GM12875 (cell line): ENCODE data around the gene SPATA46.

Source experiments
- H3K4me3 ChIP-seq: one replicate; pipeline ENCODE4 v1.5.1; 2011; ENCODE audit warnings: low read depth, low read length, control low read depth
- TF ChIP-seq, protein P1 (sequence below): IDR thresholded peaks from 2 replicates; pipeline ENCODE4 v1.5.1; 2011; ENCODE audit warnings: low read depth, mild to moderate bottlenecking, control low read depth, inconsistent platforms, low read length, moderate library complexity, borderline replicate concordance; ENCODE audit not compliant: insufficient read depth

The SPATA46 gene

DNA sequence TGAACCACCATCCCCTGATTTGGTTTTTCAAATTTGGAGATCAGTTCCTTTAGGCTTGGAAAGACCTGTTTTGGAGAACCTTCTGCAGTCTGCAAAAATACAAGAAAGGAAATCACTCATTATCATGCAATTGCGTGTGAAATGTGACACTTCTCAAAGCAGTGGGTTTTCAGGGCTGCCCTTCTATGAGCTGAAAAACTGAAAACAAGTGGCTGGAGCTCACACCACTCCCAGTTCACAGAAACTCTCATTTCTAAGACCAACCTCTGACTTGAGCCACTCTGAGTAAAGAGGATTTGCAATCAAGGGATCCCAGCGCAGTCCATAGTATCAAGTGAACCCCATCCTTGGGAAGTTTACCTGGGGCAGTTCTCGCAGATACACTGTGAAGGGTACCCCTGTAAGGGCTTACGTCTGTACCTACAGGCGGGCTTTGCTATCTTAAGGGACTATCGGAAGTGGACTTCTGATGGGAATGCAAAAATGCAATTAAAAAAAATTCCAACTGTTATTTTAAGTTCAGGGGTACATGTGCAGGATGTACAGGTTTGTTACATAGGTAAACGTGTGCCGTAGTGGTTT lies 22.4 kb upstream of the SPATA46 start:
- no peak overlapping the region for H3K4me3 ChIP-seq
- TF ChIP-seq, protein P1, sequence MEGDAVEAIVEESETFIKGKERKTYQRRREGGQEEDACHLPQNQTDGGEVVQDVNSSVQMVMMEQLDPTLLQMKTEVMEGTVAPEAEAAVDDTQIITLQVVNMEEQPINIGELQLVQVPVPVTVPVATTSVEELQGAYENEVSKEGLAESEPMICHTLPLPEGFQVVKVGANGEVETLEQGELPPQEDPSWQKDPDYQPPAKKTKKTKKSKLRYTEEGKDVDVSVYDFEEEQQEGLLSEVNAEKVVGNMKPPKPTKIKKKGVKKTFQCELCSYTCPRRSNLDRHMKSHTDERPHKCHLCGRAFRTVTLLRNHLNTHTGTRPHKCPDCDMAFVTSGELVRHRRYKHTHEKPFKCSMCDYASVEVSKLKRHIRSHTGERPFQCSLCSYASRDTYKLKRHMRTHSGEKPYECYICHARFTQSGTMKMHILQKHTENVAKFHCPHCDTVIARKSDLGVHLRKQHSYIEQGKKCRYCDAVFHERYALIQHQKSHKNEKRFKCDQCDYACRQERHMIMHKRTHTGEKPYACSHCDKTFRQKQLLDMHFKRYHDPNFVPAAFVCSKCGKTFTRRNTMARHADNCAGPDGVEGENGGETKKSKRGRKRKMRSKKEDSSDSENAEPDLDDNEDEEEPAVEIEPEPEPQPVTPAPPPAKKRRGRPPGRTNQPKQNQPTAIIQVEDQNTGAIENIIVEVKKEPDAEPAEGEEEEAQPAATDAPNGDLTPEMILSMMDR = no peak

DNA sequence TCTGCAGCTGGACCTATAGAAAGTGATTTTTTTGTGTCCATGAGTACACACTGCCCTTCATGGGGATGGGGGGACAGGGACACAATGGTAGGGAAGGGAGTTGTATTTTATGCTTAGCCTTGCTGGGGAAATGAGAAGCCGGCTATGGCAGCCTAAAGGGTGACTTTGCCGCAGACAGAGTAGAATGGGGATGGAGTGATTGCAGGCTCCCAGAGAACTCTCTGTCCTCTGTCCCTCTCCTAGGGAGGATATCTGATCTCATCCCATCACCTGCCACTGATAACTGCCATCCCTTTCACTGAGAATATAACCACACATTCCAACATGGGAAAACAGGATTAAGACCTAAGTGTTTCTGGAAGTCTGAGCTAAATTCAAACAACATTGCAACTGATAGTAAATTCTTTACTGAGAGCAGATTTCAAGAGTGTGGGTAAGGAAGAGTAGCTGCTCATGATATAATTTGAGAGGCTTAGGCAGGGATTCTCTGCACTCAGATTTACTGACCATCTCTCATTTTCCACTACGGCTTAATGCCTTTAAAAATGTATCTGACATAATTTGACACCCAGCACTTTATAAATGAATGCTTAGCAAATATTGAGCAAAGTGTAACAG lies 21.4 kb upstream of the SPATA46 start:
- TF ChIP-seq, protein P1 = no peak
- H3K4me3 ChIP-seq = no peak overlapping the region

DNA sequence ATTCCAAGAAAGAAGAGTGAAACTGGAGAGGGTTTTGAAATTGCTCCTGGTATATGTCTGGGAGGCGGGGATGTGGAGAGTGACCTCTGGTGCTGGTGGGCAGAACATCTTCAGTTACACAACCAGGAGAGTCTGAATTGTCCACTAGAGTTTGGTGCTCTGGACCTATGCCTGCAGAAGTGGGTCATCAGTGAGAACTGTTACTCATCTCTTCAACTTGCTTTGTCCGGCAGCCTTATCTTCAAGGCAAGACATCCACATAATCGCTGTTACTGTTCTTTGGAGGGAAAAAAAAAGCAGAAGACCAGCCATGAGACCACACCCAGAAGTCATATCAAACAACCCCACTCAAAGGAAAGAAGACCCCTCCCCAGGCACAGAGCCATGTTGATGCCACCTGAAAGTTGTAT lies 20.4 kb upstream of the SPATA46 start:
- TF ChIP-seq, protein P1 = no peak
- no peak overlapping the region for H3K4me3 ChIP-seq

DNA sequence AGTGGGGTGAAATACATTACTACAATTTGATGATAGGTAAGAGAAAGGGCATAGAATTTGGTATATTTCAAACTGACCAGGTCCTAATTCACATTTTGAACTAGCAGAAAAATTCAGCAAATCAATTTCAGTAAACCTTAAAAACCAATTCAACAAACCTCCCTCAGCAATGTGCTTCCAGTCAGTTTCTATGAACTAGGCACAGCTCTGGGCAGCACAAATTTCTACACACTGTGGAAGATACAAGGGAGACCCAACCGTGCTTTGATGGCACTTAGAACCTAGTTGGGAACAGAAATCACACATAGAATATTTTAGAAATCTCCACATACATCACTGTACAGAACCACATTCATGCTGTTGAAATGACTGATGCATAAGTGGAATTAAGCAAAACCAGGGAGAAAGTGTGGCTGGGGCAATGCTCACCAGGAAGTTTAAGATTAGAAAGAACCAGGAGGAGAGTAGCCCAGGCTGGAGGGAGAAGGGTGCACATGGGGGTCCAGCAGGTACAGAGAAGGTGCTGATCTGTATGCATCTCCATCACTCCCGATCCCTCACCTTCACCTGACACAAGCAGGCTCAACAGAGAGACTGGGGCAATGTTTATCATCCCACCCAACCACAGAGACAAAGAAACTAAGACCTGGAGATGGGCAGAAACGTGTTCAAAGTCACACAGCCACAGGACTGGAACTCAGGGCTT lies 19.7 kb upstream of the SPATA46 start:
- no peak overlapping the region for H3K4me3 ChIP-seq
- TF ChIP-seq, protein P1 = no peak

DNA sequence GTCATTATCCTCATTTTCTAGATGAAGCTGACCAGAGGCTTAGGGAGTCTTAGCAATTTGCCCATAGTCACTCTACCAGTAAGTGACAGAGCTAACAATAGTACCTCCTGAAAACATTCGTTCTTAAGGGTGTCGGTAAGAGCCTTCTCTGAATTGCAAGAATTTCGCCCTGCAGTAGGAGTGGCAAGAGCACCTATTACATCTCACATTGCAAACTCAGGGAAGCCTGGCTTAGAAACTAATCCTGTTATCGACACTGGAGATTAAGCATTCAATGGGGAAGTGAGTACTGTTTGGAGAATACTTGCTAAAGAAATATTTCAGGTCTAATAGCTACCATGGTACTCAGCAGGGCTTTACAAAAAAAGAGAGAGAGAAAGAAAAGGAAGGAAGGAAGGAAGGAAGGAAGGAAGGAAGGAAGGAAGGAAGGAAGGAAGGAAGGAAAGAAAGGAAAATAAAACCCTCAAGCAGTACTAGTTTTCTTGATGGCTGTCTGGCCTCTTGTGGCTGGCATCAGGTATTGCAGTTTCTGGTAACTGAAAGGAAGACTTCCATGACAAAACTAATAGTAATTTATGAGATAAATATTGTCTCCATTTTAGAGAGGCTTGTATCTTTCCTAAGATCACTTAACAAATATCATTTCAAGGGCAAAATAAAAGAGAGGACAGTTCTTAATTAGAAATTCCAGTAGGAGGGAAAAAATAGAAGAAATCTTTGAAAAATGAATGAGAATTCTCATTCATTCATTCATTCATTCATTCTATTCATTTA lies 15.3 kb upstream of the SPATA46 start:
- no peak overlapping the region for H3K4me3 ChIP-seq
- TF ChIP-seq, protein P1 = peak; percentile 65

DNA sequence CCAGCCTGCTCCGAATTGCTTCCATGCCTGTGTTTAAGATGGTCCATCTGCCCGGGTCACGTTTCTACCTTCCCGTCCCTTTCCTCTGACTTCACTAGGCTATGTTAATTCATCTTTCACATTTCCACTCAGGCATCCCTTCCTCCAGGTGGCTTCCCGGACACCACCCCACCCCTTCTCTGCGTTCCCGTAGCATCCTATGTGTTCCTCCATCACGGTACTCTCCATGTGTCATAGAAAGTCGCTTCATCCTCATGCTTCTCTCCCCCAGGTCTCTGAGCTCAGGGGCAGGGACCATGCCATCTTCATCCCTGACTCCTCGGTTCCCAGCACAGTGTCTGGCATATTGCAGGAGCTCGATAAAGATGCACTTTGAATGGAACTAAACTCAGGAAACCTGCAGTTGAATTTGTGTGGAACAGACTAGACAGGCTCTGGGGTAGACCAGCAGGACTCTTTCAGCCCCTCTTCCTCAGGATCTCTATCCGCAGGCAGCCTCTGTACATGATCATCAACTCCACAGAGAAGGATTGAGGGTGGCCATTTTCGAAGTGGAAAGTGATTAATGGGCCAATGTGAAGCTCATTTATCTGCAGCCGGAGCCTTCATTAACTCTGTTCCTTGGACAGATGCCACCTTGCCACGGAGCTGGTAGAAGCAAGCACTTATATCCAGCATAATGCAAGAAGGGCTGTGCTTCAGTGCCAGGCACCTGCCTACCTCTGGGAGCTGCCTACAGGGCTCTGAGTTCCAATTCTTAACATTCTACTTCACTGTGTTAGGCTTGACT lies 13.9 kb upstream of the SPATA46 start:
- TF ChIP-seq, protein P1 = no peak
- no peak overlapping the region for H3K4me3 ChIP-seq
